GM10266 (cell line): ENCODE measurements around the gene FBXW9.

Source experiments
- DNase-seq: peaks from one replicate; pipeline ENCODE4 v3.0.0; 2012; ENCODE audit errors: extremely low spot score
- CTCF ChIP-seq: IDR thresholded peaks from 2 replicates; pipeline ENCODE4 v1.5.1; 2012; ENCODE audit warnings: mild to moderate bottlenecking, low read depth; ENCODE audit not compliant: control insufficient read depth, insufficient read depth; ENCODE audit errors: missing control alignments

The FBXW9 gene

GRCh38 chr19:12696366-12697335, at the start of gene FBXW9:
Gene FBXW9 (minus strand): TSS chr19:12696631. CDS start chr19:12696581, 50 bp downstream.
- TF ChIP-seq CTCF = no peak
- peak; percentile 99 for DNase-seq

GRCh38 chr19:12745166-12745897, 48.9 kb upstream of the FBXW9 start:
- no peak for TF ChIP-seq CTCF
- DNase-seq = no peak

- TF ChIP-seq CTCF = no peak
- DNase-seq = no peak
Observed at GRCh38 chr19:12737835-12738351, 41.5 kb upstream of the FBXW9 start.

GRCh38 chr19:12736995-12737834, 40.8 kb upstream of the FBXW9 start, which contains the start of gene GET3:
Gene GET3 (plus strand): TSS chr19:12737497. CDS start chr19:12737506, 9 bp downstream.
- peak; percentile 94 for DNase-seq
- no peak for TF ChIP-seq CTCF

GRCh38 chr19:12733369-12734214, 37.2 kb upstream of the FBXW9 start:
- peak; percentile 83 for DNase-seq
- TF ChIP-seq CTCF = peak; percentile 53

- no peak for DNase-seq
- TF ChIP-seq CTCF = no peak
Observed at GRCh38 chr19:12731337-12731736, 34.9 kb upstream of the FBXW9 start.
